DOHH2 (cell line): ENCODE data around the gene CEP57.

Source experiments
- H3F3A ChIP-seq: fragments of 200-600 bp; sonication (generic), shearing (Covaris generic); 2 replicates; pipeline ENCODE4 v1.6.0; 2016; ENCODE audit warnings: antibody characterized with exemption, mild to moderate bottlenecking; ENCODE audit not compliant: control insufficient read depth, insufficient read depth
- H3K27ac ChIP-seq: fragments of 200-600 bp; sonication (generic); 2 replicates; pipeline ENCODE4 v1.5.1; 2014; ENCODE audit warnings: low read depth, mild to moderate bottlenecking, low read length, moderate library complexity
- H3K27me3 ChIP-seq: fragments of 200-600 bp; sonication (generic); 2 replicates; pipeline ENCODE4 v1.6.1; 2014; ENCODE audit warnings: mild to moderate bottlenecking, low read length, mixed read lengths; ENCODE audit not compliant: control insufficient read depth
- H3K36me3 ChIP-seq: fragments of 200-600 bp; sonication (generic); 2 replicates; pipeline ENCODE4 v1.6.1; 2014; ENCODE audit warnings: mild to moderate bottlenecking, low read length, moderate library complexity, mixed read lengths; ENCODE audit not compliant: control insufficient read depth
- H3K4me1 ChIP-seq: fragments of 200-600 bp; sonication (generic); 2 replicates; pipeline ENCODE4 v1.6.1; 2014; ENCODE audit warnings: mild to moderate bottlenecking, low read length, mixed read lengths; ENCODE audit not compliant: control insufficient read depth
- H3K4me2 ChIP-seq: fragments of 200-600 bp; sonication (generic); 2 replicates; pipeline ENCODE4 v1.6.0; 2014; ENCODE audit warnings: mild to moderate bottlenecking, low read length, moderate library complexity
- H3K4me3 ChIP-seq: fragments of 200-600 bp; sonication (generic); 2 replicates; pipeline ENCODE4 v1.5.1; 2014; ENCODE audit warnings: mild to moderate bottlenecking, low read length, mixed read lengths
- H3K79me2 ChIP-seq: fragments of 200-600 bp; sonication (generic); 2 replicates; pipeline ENCODE4 v1.6.1; 2014; ENCODE audit warnings: mild to moderate bottlenecking, low read length, mixed read lengths; ENCODE audit not compliant: control insufficient read depth
- H3K9me2 ChIP-seq: fragments of 200-600 bp; sonication (generic); replicated peaks from 2 replicates; pipeline ENCODE4 v1.6.1; 2014; ENCODE audit warnings: mild to moderate bottlenecking, low read length, mixed read lengths; ENCODE audit not compliant: control insufficient read depth
- H3K9me3 ChIP-seq: fragments of 200-600 bp; sonication (generic); 2 replicates; pipeline ENCODE4 v1.6.1; 2014; ENCODE audit warnings: antibody characterized with exemption, low read length, mixed read lengths; ENCODE audit not compliant: control insufficient read depth, insufficient read depth
- H4K20me1 ChIP-seq: fragments of 200-600 bp; sonication (generic); 2 replicates; pipeline ENCODE4 v1.6.0; 2014; ENCODE audit warnings: low read depth, mild to moderate bottlenecking, antibody characterized with exemption, low read length, moderate library complexity; ENCODE audit not compliant: control insufficient read depth, insufficient read depth
- CTCF ChIP-seq: fragments of 200-600 bp; sonication (generic); IDR thresholded peaks from one replicate; pipeline ENCODE4 v1.5.1; 2014; ENCODE audit warnings: antibody characterized with exemption, mild to moderate bottlenecking, low read depth, low read length; ENCODE audit not compliant: poor library complexity, severe bottlenecking
- EZH2phosphoT487 ChIP-seq: fragments of 200-600 bp; sonication (generic); IDR thresholded peaks from 2 replicates; pipeline ENCODE4 v1.6.1; 2017; ENCODE audit warnings: borderline replicate concordance, mild to moderate bottlenecking, antibody characterized with exemption, low read length, moderate library complexity, mixed read lengths

Gene CEP57

GRCh38 chr11:95845167-95845566 is 54.9 kb downstream of the CEP57 start:
- Histone ChIP-seq H3K27ac (no peak overlapping the region), H3K4me3 (no peak overlapping the region), H3F3A (no peaks in the 10 kb centered on the region; the same call in 1 of the 2 replicates), H3K4me2 (no peak overlapping the region), H3K4me1 (no peaks in the 10 kb centered on the region), H4K20me1 (no peaks in the 10 kb centered on the region), H3K9me2 (no peaks in the 10 kb centered on the region), H3K79me2 (no peaks in the 10 kb centered on the region), H3K27me3 (no peaks in the 10 kb centered on the region), H3K36me3 (peaks cover 46% of the 10 kb centered on the region), H3K9me3 (no peaks in the 10 kb centered on the region)
- TF ChIP-seq CTCF (no peak), EZH2phosphoT487 (no peak)

DNA sequence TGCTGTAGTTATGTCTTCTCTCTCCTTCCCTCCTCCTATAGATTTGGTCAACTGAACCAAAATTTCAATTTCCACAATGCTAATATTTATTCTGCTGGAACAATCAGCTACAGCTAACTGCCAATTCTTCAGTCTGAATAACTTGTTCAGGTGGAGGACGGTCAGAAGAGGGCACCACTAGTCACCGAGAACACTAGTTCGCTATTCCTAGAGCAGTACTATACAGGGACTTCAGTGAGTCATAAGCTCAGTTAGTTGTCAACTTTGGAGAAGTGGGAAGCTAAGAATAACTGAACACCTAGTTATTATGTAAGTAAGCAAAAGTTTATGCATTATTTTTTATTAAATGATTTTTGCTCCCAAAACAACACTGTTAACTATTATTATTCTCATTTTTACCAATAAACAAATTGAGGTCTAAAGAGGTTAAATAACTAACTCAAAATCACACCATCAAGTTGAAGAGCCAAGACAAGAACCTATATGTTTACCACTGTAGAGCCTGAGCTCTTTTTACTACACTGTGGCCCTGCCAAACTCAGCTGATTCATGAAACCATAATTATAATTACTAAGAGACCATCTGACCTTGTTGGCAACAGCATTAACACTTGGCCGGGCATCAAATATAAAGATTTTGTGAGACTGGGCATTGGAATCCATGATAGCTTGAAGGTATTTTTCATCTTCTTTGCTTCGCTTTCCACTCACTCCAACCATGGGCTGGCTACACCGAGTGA is 59.0 kb downstream of the CEP57 start:
- Histone ChIP-seq H3K79me2 (no peaks in the 10 kb centered on the region), H4K20me1 (no peaks in the 10 kb centered on the region), H3K9me2 (no peaks in the 10 kb centered on the region), H3K27ac (no peak overlapping the region), H3K27me3 (no peaks in the 10 kb centered on the region), H3F3A (no peaks in the 10 kb centered on the region), H3K36me3 (peaks cover 30% of the 10 kb centered on the region), H3K9me3 (no peaks in the 10 kb centered on the region), H3K4me3 (no peak overlapping the region), H3K4me1 (no peaks in the 10 kb centered on the region), H3K4me2 (no peak overlapping the region)
- TF ChIP-seq CTCF (peak; percentile 55), EZH2phosphoT487 (no peak)

DNA sequence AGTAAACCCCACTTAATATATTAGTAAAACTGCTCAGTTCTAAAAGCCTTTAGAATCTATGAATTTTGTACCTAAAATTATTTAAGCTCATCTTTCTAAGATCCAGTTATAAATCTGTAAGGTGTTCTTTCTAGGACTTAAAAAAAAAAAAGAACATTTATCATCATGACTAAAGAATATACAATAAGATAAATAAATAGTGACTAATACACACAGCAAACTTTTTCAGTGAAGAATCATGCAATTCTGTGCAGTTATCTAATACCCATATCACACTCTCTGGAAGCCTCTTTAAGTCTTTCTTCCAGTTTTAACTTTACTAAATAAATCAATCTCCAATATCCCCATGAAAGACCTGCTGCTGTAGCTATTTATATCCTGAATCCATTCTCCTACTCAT is 59.8 kb downstream of the CEP57 start:
- Histone ChIP-seq H3K4me1 (no peaks in the 10 kb centered on the region), H3K4me3 (no peak overlapping the region), H3K4me2 (no peak overlapping the region), H3K9me3 (no peaks in the 10 kb centered on the region), H3K27ac (no peak overlapping the region), H3K79me2 (no peaks in the 10 kb centered on the region), H4K20me1 (no peaks in the 10 kb centered on the region), H3K9me2 (no peaks in the 10 kb centered on the region), H3F3A (no peaks in the 10 kb centered on the region), H3K27me3 (no peaks in the 10 kb centered on the region), H3K36me3 (peaks cover 22% of the 10 kb centered on the region)
- no peak for TF ChIP-seq CTCF
- TF ChIP-seq EZH2phosphoT487: no peak
